Regular cardiac myocyte (primary cell): ENCODE results near the gene IZUMO2. TPM values are rescaled to one million over a fixed set of nuclear protein-coding genes. Genes with fewer than 3 reads are reported as not detected.

ENCODE experiments used
- total RNA-seq: library from RNA; depleted of rRNA; stranded (reverse); fragments of >200 nt; gene quantifications from 2 replicates; pipeline ENCODE4 v1.2.3, GENCODE V29; 2014

The IZUMO2 gene
- not detected in 2 replicates for total RNA-seq

GRCh38 chr19:50162988-50163387 lies at the start of gene IZUMO2:
IZUMO2 (minus strand) TSS chr19:50163281; CDS start chr19:50163194, 87 bp downstream.

DNA sequence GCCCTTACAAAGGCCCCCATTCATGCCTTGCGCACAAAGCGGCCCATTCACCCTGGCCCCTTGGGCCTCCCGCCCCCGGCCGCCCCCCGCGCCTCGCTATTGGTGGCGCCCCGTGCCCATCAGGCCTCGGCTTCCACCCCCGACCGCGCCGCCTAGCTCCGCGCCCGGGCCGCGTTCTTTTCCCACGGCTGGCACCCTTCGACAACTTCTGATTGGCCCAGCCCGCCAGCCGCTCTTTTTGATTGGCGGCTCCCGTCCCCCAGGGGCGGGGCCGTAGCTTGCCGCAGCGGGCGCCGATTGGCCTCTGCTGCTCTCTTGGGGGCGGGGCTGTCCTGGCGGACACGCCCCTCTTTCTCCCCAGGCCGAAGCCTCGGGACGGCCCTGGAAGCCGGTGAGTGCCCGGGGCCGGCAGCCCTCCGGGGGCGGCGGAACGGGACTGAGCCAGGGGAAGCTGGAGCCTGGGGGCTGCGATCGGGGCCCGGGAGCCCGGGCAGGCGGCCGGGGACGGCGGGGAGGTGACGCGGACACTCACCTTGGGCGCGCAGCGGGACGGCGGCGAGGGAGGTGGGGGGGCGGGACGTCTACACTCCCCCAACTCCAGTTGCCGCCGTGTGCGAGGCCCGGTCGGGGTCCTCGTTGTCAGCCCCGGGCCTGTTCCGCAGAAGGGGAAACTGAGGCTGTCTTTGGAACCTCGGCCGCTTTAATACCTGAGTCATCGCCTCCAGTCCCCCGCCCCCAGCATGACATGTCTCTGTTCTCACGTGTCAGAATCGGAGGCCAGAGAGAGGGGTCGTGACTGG lies 40.4 kb upstream of the IZUMO2 start, which contains the start of gene MYH14:
Gene MYH14, plus strand, starts transcription at position 342 of the 800 bp plus-strand sequence. CDS start 6,744 bp downstream, outside the sequence.

Other genes with a start within 250 kb of the IZUMO2 start
- 3.1 and 3.3 TPM in 2 replicates for gene ATF5, start 234.1 kb downstream of the IZUMO2 start, total RNA-seq
- gene NUP62, start 233.8 kb downstream of the IZUMO2 start, total RNA-seq = 15.5 and 33.7 TPM in 2 replicates
- not detected in 2 replicates for gene SIGLEC11, start 202.1 kb downstream of the IZUMO2 start, total RNA-seq
- 22.6 and 24.9 TPM in 2 replicates for gene VRK3, start 137.9 kb downstream of the IZUMO2 start, total RNA-seq
- 6.2 and 7.5 TPM in 2 replicates for gene ZNF473, start 137.3 kb downstream of the IZUMO2 start, total RNA-seq
- gene MYH14, start 40.3 kb upstream of the IZUMO2 start, total RNA-seq = under 0.01 TPM in 1 of 2 replicates, not detected in the other
- under 0.01 and 0.28 TPM in 2 replicates for gene KCNC3, start 166.1 kb upstream of the IZUMO2 start, total RNA-seq
- 0.19 and 0.28 TPM in 2 replicates for gene NAPSA, start 202.4 kb upstream of the IZUMO2 start, total RNA-seq
- gene NR1H2, start 213.2 kb upstream of the IZUMO2 start, total RNA-seq = 77.8 and 121 TPM in 2 replicates
- 17.2 and 52.9 TPM in 2 replicates for gene POLD1, start 221.1 kb upstream of the IZUMO2 start, total RNA-seq